Measurements from ENCODE around the gene OR2L3.
"Not testable (repeated sequence)": the region's sequence is repeated elsewhere in the genome, so short reads cannot be mapped to it uniquely, and the experiment has no call there.

The OR2L3 gene

GRCh38 chr1:248046536-248046935 lies at the start of gene OR2L3:
Gene OR2L3, plus strand, starts transcription at chr1:248046836. Its CDS starts 13,846 bp downstream, at chr1:248060682.
- no peak for DNase-seq (ENCODE audit: low read depth, low spot score)

GRCh38 chr1:247998811-247999210 lies 47.8 kb upstream of the OR2L3 start:
- no peak for DNase-seq (ENCODE audit: low read depth, low spot score)

- DNase-seq (ENCODE audit: low read depth, low spot score) = no peak
Measured at GRCh38 chr1:248000169-248000568, 46.5 kb upstream of the OR2L3 start.

DNA sequence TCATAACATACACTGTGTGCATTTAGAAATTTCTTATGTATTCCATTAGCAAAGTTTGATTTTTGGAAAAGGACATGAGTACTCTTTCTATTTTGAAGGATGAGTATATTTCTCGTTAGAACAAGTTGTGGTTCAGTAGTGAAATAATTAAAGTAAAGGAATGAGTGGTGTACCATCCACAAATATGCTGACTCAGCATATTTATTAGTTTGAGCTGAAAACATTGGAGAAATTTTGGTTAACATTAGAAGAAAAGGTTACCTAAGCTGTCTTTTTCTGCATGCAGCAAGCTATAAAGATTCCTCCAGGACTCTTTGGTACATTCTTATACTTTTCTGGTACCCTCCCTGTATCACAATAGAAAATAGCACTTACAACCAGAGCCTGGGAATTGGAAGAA lies 38.9 kb upstream of the OR2L3 start:
- no peak for DNase-seq (ENCODE audit: low read depth, low spot score)

- DNase-seq (ENCODE audit: low read depth, low spot score) = no peak
Measured at GRCh38 chr1:248009681-248010080, 37.0 kb upstream of the OR2L3 start.

GRCh38 chr1:248013229-248013710 lies 33.4 kb upstream of the OR2L3 start, which contains the start of gene OR2L5:
Gene OR2L5, plus strand, starts transcription at chr1:248013660. Its CDS starts 8,288 bp downstream, at chr1:248021948.
- no peak for DNase-seq (ENCODE audit: low read depth, low spot score)

DNA sequence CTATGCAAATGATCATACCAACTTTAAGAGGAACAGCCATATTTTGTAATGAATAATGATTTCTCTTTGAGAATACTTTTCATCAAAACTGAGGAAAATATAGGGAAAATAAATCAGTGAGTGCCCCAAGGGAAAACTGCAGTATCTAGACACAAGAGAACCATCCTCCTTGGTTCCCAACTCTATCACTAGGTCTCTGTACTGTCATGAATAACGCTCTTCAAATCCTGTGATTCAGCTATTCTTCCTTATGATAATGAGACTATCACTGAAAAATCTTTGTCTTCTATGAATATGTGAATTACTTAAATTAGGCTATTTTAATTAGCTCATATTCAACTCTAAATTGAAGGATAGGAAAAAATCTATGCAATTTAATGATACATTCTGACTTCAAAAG lies 30.8 kb upstream of the OR2L3 start:
- DNase-seq (ENCODE audit: low read depth, low spot score) = no peak

DNA sequence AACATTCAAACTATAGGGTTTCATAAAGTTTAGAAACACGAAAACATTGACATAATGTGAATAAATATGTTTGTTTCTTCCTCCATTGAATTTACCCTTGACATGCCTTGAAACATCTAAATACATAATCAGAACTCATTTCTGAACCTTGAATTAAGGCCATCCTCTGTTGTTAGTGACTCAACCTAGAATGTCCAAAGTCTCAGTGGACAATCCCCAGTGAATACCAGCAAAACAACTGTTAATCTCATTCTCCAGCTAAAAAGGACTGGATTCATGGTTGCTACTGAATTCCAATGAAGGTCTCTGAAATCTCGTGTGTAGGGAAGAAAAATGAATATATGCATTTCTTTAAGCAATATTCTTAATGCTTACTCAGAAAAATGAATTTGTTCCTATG lies 16.9 kb upstream of the OR2L3 start, which contains the start of gene OR2L2:
Gene OR2L2 (plus strand): TSS at position 301 of the 400 bp plus-strand sequence. CDS start 8,198 bp downstream, outside the sequence.
- no peak for DNase-seq (ENCODE audit: low read depth, low spot score)

GRCh38 chr1:248045209-248045608 lies 1.4 kb upstream of the OR2L3 start:
- DNase-seq (ENCODE audit: low read depth, low spot score) = no peak

DNA sequence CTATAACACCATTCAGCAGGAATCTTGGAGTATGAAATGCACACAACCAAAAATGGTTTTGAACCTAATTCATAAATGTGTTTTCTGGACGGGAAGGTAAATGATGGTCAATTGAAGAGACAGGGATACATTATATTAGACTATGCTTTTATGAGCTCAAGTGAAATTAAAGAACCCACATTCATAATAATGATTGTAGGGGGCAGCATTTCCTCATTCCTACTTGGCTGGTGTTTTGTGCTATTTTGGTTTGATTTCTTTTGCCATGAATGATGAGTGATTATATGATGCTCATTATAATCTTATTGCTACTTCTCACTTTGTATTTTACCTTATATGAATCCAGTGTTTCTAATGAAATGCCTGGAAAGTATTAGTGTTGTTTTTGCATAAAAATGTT lies 372 bp downstream of the OR2L3 start:
- DNase-seq (ENCODE audit: low read depth, low spot score) = no peak

DNA sequence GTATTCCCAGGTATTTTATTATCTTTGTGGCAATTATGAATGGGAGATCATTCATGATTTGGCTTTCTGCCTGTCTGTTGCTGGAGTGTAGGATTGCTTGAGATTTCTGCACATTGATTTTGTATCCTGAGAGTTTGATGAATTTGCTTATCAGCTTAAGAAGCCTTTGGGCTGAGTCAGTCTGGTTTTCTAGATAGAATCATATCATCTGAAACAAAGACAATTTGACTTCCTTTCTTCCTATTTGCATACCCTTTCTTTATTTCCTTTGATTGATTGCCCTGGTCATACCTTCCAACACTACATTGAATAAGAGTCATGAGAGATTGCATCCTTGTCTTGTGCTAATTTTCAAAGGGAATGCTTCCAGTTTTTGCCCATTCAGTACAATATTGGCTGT lies 8.0 kb downstream of the OR2L3 start:
- no peak for DNase-seq (ENCODE audit: low read depth, low spot score)

- DNase-seq (ENCODE audit: low read depth, low spot score) = no peak
Measured at GRCh38 chr1:248055261-248055660, 8.6 kb downstream of the OR2L3 start.

GRCh38 chr1:248065071-248065470 lies 18.4 kb downstream of the OR2L3 start:
- no peak for DNase-seq (ENCODE audit: low read depth, low spot score)

DNA sequence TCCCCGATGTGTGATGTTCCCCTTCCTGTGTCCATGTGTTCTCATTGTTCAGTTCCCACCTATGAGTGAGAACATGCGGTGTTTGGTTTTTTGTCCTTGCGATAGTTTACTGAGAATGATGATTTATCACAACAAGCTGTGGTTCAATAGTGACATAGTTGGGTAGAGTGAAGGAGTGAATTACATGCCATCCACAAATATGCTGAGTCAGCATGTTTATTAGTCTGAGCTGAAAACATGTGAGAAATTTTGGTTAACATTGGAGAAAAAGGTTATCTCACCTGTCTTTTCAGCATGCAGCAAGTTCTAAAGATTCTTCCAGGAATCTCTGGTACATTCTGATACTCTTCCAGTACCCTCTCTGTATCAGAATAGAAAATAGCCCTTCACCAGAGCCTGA lies 19.0 kb downstream of the OR2L3 start:
- no peak for DNase-seq (ENCODE audit: low read depth, low spot score)

- not testable (repeated sequence) for DNase-seq (ENCODE audit: low read depth, low spot score)
Measured at GRCh38 chr1:248083864-248084263, 37.2 kb downstream of the OR2L3 start.

DNA sequence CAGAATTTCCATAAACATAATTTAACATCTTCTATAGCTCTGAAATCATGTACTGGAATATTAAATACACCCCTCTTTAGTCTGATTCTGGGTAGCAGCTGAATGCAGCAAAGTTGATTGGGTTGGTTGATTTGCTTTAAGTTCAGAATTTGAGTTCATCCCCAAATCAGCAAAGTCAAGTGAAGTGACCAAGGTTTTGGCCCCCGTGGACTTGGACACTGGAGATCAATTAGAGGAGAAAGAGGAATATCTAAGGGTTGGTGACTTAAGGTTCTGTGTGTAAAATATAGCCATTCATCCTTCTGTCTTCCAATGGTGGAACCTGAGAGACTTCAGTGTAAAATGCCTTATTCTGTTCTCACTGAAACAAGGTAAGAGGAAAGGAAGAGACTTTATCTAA lies 48.2 kb downstream of the OR2L3 start, which contains the start of gene OR2L13:
Gene OR2L13 (plus strand): TSS at position 301 of the 400 bp plus-strand sequence. CDS start 4,192 bp downstream, outside the sequence.
- DNase-seq (ENCODE audit: low read depth, low spot score) = no peak

DNA sequence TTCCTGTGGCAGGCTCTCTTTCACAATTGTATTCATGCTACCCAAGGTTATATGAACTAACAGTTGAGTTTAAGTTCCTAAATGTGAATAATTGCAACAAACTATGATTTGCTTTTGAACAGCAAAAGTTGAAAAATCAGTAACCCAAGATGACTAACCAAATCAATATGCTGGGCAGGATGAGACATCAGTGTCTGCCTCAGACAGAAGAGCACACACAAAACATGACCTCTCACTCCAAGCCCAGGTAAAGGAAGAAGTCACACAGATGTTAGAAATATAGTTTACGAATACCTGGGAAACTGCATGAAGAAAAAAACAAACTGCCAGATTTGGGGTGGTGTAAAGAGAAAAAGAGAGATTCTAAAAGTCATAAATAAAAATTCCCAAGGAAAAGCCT lies 51.9 kb downstream of the OR2L3 start:
- no peak for DNase-seq (ENCODE audit: low read depth, low spot score)

DNA sequence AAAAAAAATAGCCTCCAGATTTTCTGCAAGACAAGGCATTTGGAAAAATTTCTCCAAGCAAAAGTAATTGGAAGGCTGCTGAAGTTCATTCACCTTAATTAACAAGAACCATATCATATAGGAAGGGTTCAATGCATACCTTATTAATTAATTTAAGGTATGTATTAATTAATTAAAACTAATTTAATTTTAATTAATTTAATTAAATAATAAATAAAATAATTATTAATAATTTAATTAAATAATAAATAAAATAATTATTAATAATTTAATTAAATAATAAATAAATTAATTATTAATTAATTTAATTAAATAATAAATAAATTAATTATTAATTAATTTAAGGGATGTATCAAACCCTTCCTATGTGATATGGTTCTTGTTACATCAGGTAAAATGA lies 56.2 kb downstream of the OR2L3 start:
- no peak for DNase-seq (ENCODE audit: low read depth, low spot score)

GRCh38 chr1:248111157-248111556 lies 64.5 kb downstream of the OR2L3 start:
- DNase-seq (ENCODE audit: low read depth, low spot score) = no peak

All from iPS DF 19.7 (cell line).